Stimulated activated CD4-positive, alpha-beta T cell treated with anti-CD3 and anti-CD28 coated beads, TNF-alpha, amount 100 ng/mL, for 4 hours (primary cell): ENCODE results near the gene TEX13A.

Experiments used
- DNase-seq, 3 experiments: peaks; one replicate each; pipeline ENCODE4 v3.0.0-alpha.2; 2020; ENCODE audit warnings: low read depth in 3 of 3

The TEX13A gene

GRCh38 chrX:105173071-105173470 is 47.4 kb downstream of the TEX13A start:
- DNase-seq: no peak
